OCI-LY1 (cell line): Measurements from ENCODE around the gene ASCC1.

Source experiments
- EZH2 ChIP-seq: fragments of 200-600 bp; sonication (generic), shearing (Covaris generic); IDR thresholded peaks from 2 replicates; pipeline ENCODE4 v1.8.0; 2017; ENCODE audit warnings: borderline replicate concordance, mixed run types, mild to moderate bottlenecking, antibody characterized with exemption, low read length, moderate library complexity, mixed read lengths
- TF ChIP-seq, protein P1 (sequence below): fragments of 200-600 bp; sonication (generic), shearing (Covaris generic); IDR thresholded peaks from 2 replicates; pipeline ENCODE4 v1.5.1; 2017; ENCODE audit warnings: mild to moderate bottlenecking, antibody characterized with exemption, low read length, moderate library complexity, mixed read lengths

GRCh38 chr10:72098836-72099599 lies 117.1 kb downstream of the ASCC1 start:
- TF ChIP-seq, protein P1, sequence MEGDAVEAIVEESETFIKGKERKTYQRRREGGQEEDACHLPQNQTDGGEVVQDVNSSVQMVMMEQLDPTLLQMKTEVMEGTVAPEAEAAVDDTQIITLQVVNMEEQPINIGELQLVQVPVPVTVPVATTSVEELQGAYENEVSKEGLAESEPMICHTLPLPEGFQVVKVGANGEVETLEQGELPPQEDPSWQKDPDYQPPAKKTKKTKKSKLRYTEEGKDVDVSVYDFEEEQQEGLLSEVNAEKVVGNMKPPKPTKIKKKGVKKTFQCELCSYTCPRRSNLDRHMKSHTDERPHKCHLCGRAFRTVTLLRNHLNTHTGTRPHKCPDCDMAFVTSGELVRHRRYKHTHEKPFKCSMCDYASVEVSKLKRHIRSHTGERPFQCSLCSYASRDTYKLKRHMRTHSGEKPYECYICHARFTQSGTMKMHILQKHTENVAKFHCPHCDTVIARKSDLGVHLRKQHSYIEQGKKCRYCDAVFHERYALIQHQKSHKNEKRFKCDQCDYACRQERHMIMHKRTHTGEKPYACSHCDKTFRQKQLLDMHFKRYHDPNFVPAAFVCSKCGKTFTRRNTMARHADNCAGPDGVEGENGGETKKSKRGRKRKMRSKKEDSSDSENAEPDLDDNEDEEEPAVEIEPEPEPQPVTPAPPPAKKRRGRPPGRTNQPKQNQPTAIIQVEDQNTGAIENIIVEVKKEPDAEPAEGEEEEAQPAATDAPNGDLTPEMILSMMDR = no peak
- TF ChIP-seq EZH2 = no peak
